ENCODE measurements around the gene PKNOX2.

DNA sequence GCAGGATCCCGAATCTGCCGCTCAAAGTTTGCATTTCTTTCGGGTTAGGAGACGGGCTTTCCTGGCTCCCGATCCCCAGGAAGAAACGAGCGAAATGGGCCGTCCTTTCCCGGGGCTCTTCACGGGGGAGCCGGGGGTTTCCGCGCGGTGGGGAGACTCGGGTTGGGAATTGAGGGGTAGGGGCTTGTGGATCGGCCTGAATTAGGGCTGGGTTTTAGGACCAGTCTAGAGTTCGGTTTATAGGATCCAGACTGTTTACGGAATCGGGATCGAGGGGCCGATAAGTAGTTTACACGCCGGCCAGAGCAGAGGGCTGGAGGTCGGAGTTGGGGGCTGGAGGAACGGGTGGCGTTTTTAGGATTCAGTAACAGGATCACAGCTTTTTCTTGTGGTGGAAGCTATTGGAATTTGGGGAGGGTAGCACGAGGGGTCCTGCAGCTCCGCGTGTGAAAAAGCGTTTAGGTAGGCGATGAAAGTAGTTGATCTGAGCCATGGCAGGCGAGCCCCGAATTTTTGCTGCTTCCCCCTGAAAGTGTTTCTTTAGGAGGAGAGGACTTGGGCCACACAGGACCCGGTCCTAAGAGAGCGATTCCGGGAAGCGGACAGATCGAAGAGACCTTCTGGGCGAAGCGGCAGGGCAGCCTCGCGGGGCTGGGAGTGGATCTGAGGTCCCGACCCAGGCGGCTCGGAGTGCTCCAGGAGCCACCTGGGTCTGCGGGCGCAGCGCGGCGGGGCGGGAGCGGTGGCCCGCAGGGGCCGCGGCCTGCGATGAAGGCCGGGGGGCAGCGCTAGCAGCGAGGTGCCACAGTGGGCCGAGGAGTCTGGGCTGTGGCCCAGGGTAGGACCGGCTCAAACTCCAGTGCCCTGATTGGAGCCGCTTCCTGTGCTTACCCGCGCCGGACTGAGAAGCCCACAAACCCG lies 1.6 kb downstream of the PKNOX2 start:
- TF ChIP-seq, protein P1, sequence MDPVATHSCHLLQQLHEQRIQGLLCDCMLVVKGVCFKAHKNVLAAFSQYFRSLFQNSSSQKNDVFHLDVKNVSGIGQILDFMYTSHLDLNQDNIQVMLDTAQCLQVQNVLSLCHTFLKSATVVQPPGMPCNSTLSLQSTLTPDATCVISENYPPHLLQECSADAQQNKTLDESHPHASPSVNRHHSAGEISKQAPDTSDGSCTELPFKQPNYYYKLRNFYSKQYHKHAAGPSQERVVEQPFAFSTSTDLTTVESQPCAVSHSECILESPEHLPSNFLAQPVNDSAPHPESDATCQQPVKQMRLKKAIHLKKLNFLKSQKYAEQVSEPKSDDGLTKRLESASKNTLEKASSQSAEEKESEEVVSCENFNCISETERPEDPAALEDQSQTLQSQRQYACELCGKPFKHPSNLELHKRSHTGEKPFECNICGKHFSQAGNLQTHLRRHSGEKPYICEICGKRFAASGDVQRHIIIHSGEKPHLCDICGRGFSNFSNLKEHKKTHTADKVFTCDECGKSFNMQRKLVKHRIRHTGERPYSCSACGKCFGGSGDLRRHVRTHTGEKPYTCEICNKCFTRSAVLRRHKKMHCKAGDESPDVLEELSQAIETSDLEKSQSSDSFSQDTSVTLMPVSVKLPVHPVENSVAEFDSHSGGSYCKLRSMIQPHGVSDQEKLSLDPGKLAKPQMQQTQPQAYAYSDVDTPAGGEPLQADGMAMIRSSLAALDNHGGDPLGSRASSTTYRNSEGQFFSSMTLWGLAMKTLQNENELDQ (CRISPR knock-in tag; IDR thresholded peaks at IDR 0.05; ENCODE audit: borderline replicate concordance): no peak
- TF ChIP-seq TEAD2 (tag; IDR thresholded peaks at IDR 0.05) (no peak), FIP1L1 (IDR thresholded peaks at IDR 0.05; ENCODE audit: low read depth, low read length, poor library complexity, severe bottlenecking) (no peak), YY1 (IDR thresholded peaks at IDR 0.05; ENCODE audit: borderline replicate concordance in 1 of 3, control insufficient read depth in 1 of 3, extremely low read depth in 1 of 3, insufficient read depth in 3 of 3, insufficient read length in 1 of 3, insufficient replicate concordance in 2 of 3, low read depth in 1 of 3, low read length in 2 of 3) (no peak)
